H1 (cell line): Measurements from ENCODE around the gene PRIMA1. TPM values are rescaled to one million over a fixed set of nuclear protein-coding genes. Genes with fewer than 3 reads are reported as not detected.

Source experiments
- CBX8 ChIP-seq: fragments of 300-800, 300-1000 bp; sonication (generic); IDR thresholded peaks from 2 replicates; pipeline ENCODE4 v1.7.1; 2016; ENCODE audit warnings: low read depth, low read length, borderline replicate concordance
- EP300 ChIP-seq, 2 experiments: IDR thresholded peaks; 1 replicate in 1 of 2; 2 replicates in 1 of 2; pipeline ENCODE4 v1.6.1; 2011 to 2012; ENCODE audit warnings: low read depth in 2 of 2, low read length in 2 of 2, mild to moderate bottlenecking in 2 of 2, borderline replicate concordance in 1 of 2, inconsistent platforms in 1 of 2, moderate library complexity in 1 of 2
- GTF2F1 ChIP-seq: IDR thresholded peaks from 2 replicates; pipeline ENCODE4 v1.6.1; 2012; ENCODE audit warnings: low read depth, low read length, improper control_type of control experiment, borderline replicate concordance
- POU5F1 ChIP-seq: IDR thresholded peaks from 2 replicates; pipeline ENCODE4 v1.6.1; 2011; ENCODE audit warnings: low read depth, mild to moderate bottlenecking, low read length, moderate library complexity
- polyA plus RNA-seq, 7 experiments: library from polyadenylated mRNA; depleted of rRNA in 3 of 7; stranded (reverse) in 5 of 7; unstranded in 2 of 7; fragments of >200 nt in 5 of 7; fragments of 200-250 nt in 2 of 7; gene quantifications; 1 replicate in 5 of 7; 2 replicates in 1 of 7; 4 replicates in 1 of 7; pipeline versions ENCODE4 v1.2.1 to v1.2.3, GENCODE V29; 2011 to 2013; ENCODE audit warnings: missing spikeins in 2 of 7, mixed read lengths in 2 of 7
- total RNA-seq: library from RNA; stranded (reverse); fragmentation: NEBNext Ultra II Directional; extraction: Animal tissue kit (Norgen Biotek cat#: 25700); gene quantifications from 2 replicates; pipeline ENCODE4 v1.2.1, GENCODE V29; 2021

The PRIMA1 gene
- total and polyA plus RNA-seq, 2 of the 8 experiments (the other 6 are each of a cell fraction or from before 2014, with no cell fraction given), result 2.8 to 4.5 TPM

DNA sequence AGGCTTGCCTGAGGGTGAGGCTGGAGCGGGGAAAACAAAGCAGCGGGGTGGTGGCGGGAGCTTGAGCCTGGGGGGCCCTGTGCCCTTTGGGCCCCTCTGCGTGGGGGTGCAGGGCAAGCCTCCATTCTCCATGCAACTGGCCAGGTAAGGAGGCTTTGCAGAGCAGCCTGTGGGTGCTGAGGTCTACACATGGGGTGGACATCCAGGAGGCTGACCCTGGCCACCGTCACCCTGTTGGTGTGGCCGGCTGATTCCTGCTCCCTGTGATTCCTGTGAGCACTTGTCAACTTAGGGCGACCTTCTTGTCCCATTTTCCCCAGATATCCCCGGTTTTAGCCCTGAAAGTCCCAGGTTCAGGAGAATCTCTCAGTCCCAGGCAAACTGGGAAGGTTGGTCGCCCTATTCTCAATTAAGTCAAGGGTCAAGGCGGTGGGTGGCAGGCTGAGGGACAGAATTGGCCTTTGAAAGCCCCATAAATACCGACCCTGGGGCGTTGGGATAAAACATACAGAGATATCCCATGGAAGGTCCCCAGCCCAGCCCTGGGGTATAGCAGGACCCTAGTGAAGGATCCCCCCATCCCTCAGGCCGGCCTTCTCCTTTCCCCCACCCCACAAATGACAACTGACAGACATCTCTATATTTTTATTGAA, 70.5 kb downstream of the PRIMA1 start (continued):
- no peak for TF ChIP-seq POU5F1
- TF ChIP-seq EP300 (IDR thresholded peaks at IDR 0.05; ENCODE audit: borderline replicate concordance in 1 of 2, low read depth in 2 of 2, low read length in 2 of 2), result no peak
- no peak for TF ChIP-seq CBX8
- TF ChIP-seq GTF2F1, result no peak
- TF ChIP-seq, all 59 proteins: peak for 0
